ENCODE measurements around the gene MCAM. TPM values are rescaled to one million over a fixed set of nuclear protein-coding genes. Genes with fewer than 3 reads are reported as not detected.

The MCAM gene
- total and polyA plus RNA-seq, 10 of the 15 experiments (the other 5 are each of a cell fraction or from before 2014, with no cell fraction given): 3.1 to 19.7 (median 9.3) TPM

- Histone ChIP-seq H4K20me1 (ENCODE audit: control insufficient read depth, insufficient read depth) (no peaks in the 10 kb centered on the region), H2AFZ (ENCODE audit: control insufficient read depth, low read depth, low read length) (no peak overlapping the region), H3K36me3 (ENCODE audit: control insufficient read depth in 2 of 2, insufficient read depth in 2 of 2, low read length in 1 of 2) (peaks cover 7 to 31% of the 10 kb centered on the region in 2 experiments), H3K79me2 (ENCODE audit: control insufficient read depth, insufficient read depth, low read length) (no peaks in the 10 kb centered on the region), H3K4me2 (ENCODE audit: control insufficient read depth, insufficient read depth) (no peak overlapping the region), H3K27ac (ENCODE audit: control insufficient read depth, insufficient read depth) (no peak overlapping the region), H3K9ac (ENCODE audit: control insufficient read depth, insufficient read depth, low read length) (no peak overlapping the region), H3K4me3 (no peak overlapping the region), H3K27me3 (replicated peaks in 1 of 2; ENCODE audit: control insufficient read depth in 2 of 2, insufficient read depth in 2 of 2, low read length in 1 of 2) (no peaks in the 10 kb centered on the region), H3K4me1 (ENCODE audit: control insufficient read depth, insufficient read depth, low read length) (no peaks in the 10 kb centered on the region), H3K9me3 (replicated peaks; ENCODE audit: control insufficient read depth, insufficient read depth, low read length) (peaks cover 3% of the 10 kb centered on the region; the same call in 2 of the 3 replicates)
- RAD21 ChIA-PET (ENCODE audit: unreplicated experiment): no interaction called here
- POLR2A ChIA-PET: interaction anchor here (0.6 to 1.2 kb wide), 2 partner anchors 18 to 27 kb away, joined by 3 read pairs; no protein-coding TSS in a partner anchor
- TF ChIP-seq NFYA (IDR thresholded peaks at IDR 0.05; ENCODE audit: borderline replicate concordance, low read depth, low read length): no peak
- TF ChIP-seq, protein P1, sequence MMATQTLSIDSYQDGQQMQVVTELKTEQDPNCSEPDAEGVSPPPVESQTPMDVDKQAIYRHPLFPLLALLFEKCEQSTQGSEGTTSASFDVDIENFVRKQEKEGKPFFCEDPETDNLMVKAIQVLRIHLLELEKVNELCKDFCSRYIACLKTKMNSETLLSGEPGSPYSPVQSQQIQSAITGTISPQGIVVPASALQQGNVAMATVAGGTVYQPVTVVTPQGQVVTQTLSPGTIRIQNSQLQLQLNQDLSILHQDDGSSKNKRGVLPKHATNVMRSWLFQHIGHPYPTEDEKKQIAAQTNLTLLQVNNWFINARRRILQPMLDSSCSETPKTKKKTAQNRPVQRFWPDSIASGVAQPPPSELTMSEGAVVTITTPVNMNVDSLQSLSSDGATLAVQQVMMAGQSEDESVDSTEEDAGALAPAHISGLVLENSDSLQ (IDR thresholded peaks at IDR 0.05): no peak
- TF ChIP-seq ZNF687 (IDR thresholded peaks at IDR 0.05): no peak
- no peak for TF ChIP-seq ATF7 (IDR thresholded peaks at IDR 0.05; ENCODE audit: low read depth)
- peak; percentile 81; the same call in 1 of the 2 replicates for TF ChIP-seq CBX5 (IDR thresholded peaks at IDR 0.05; ENCODE audit: low read depth)
- TF ChIP-seq, protein P2, sequence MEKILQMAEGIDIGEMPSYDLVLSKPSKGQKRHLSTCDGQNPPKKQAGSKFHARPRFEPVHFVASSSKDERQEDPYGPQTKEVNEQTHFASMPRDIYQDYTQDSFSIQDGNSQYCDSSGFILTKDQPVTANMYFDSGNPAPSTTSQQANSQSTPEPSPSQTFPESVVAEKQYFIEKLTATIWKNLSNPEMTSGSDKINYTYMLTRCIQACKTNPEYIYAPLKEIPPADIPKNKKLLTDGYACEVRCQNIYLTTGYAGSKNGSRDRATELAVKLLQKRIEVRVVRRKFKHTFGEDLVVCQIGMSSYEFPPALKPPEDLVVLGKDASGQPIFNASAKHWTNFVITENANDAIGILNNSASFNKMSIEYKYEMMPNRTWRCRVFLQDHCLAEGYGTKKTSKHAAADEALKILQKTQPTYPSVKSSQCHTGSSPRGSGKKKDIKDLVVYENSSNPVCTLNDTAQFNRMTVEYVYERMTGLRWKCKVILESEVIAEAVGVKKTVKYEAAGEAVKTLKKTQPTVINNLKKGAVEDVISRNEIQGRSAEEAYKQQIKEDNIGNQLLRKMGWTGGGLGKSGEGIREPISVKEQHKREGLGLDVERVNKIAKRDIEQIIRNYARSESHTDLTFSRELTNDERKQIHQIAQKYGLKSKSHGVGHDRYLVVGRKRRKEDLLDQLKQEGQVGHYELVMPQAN (conservative IDR thresholded peaks at IDR 0.05): no peak
- ATAC-seq (no peak), FAIRE-seq (no peak), DNase-seq (ENCODE audit: low read depth, low spot score) (no peak)
- SMC1A ChIA-PET (ENCODE audit: uncharacterized antibody, unreplicated experiment): no interaction called here
- CTCF ChIA-PET: interaction anchor here (1.0 to 2.2 kb wide), 5 partner anchors 13 to 35 kb away, joined by 3 to 8 read pairs (median 4); no protein-coding TSS in a partner anchor
- intact Hi-C loops (cut with micrococcal nuclease; ENCODE audit: unreplicated experiment) (no loop called here), in situ Hi-C loops (cut with MboI) (no loop called here)
- WGBS (ENCODE audit: insufficient coverage, insufficient replicate concordance, low lambda C conversion rate, missing lambda C conversion rate): 98% methylated on average over 10 of the region's 10 CpGs
- BruUV-seq (replicated peaks): no TSS peak
Observed at GRCh38 chr11:119290894-119291497, 25.9 kb downstream of the MCAM start.

All from GM12878 (cell line).